A549 (cell line): Measurements from ENCODE around the gene CHSY3. TPM values are rescaled to one million over a fixed set of nuclear protein-coding genes. Genes with fewer than 3 reads are reported as not detected.

ENCODE experiments used
- ATAC-seq, 2 experiments: fragments of 200-7000 bp in 1 of 2; fragments of >200 bp in 1 of 2; cut with Nextera tagmentation in 1 of 2; cut with Tn5 transposase in 1 of 2; 3 replicates each; pipeline versions ENCODE4 v1.8.0 to v1.9.1; 2018 to 2020; ENCODE audit warnings: mild to moderate bottlenecking in 1 of 2, moderate library complexity in 1 of 2
- CTCF ChIA-PET: fragments of 300-600 bp; sonication (Branson Sonifier 250); formaldehyde crosslinking; extraction: SDS; loops from one replicate; lab custom pipeline; 2021; ENCODE audit warnings: antibody characterized with exemption, inconsistent platforms; lab: Yijun Ruan, JAX
- POLR2A ChIA-PET: fragments of 350-600 bp; formaldehyde crosslinking; extraction: SDS; loops from one replicate; lab custom pipeline; 2021; ENCODE audit warnings: antibody characterized with exemption, inconsistent platforms; lab: Yijun Ruan, JAX
- DNase-seq, 2 experiments: peaks; one replicate each; pipeline versions ENCODE4 v3.0.0 to v3.0.0-alpha.2; 2011 to 2016; ENCODE audit warnings: low read depth in 1 of 2, low spot score in 1 of 2
- FAIRE-seq: peaks from 2 replicates; lab custom pipeline; 2011; peaks lifted over from hg19 to GRCh38; lab: Jason Lieb, UNC
- H3K27ac ChIP-seq, 2 experiments: fragments of >200 bp; sonication (Bioruptor Twin); formaldehyde crosslinking; 3 replicates each; pipeline ENCODE4 v1.5.1; 2016 to 2017
- H3K4me1 ChIP-seq: fragments of >200 bp; sonication (Bioruptor Twin); formaldehyde crosslinking; 3 replicates; pipeline ENCODE4 v1.6.1; 2016
- H3K4me2 ChIP-seq: fragments of >200 bp; sonication (Bioruptor Twin); formaldehyde crosslinking; 3 replicates; pipeline ENCODE4 v1.6.1; 2016
- H3K4me3 ChIP-seq: fragments of >200 bp; sonication (Bioruptor Twin); formaldehyde crosslinking; 3 replicates; pipeline ENCODE4 v1.5.1; 2016
- H3K9me3 ChIP-seq: fragments of >200 bp; sonication (Bioruptor Twin); formaldehyde crosslinking; 3 replicates; pipeline ENCODE4 v1.6.1; 2016
- BHLHE40 ChIP-seq: IDR thresholded peaks from 2 replicates; pipeline ENCODE4 v1.6.1; 2012; ENCODE audit warnings: low read depth, low read length, inconsistent platforms
- CBX2 ChIP-seq: fragments of 200-600 bp; sonication (generic); IDR thresholded peaks from 2 replicates; pipeline ENCODE4 v1.6.1; 2016; ENCODE audit warnings: low read depth, mild to moderate bottlenecking, borderline replicate concordance
- CEBPB ChIP-seq, 2 experiments: fragments of >200 bp in 1 of 2; sonication (Bioruptor Twin) in 1 of 2; formaldehyde crosslinking in 1 of 2; IDR thresholded peaks; 2 replicates each; pipeline ENCODE4 v1.6.1; 2012 to 2016
- CHD2 ChIP-seq: fragments of 150-350 bp; IDR thresholded peaks from 2 replicates; pipeline ENCODE4 v1.6.1; 2014; ENCODE audit warnings: low read length; ENCODE audit not compliant: partially characterized antibody
- ELK1 ChIP-seq: fragments of 150-350 bp; IDR thresholded peaks from 2 replicates; pipeline ENCODE4 v1.6.1; 2014; ENCODE audit warnings: low read depth, mild to moderate bottlenecking, low read length
- EP300 ChIP-seq, 2 experiments: fragments of >200 bp; sonication (Bioruptor Twin); formaldehyde crosslinking; IDR thresholded peaks; 2 replicates in 1 of 2; 3 replicates in 1 of 2; pipeline ENCODE4 v1.6.1; 2016 to 2017
- FOSL2 ChIP-seq, 2 experiments: fragments of 450-650 bp in 1 of 2; fragments of >200 bp in 1 of 2; sonication (Bioruptor Twin) in 1 of 2; formaldehyde crosslinking; IDR thresholded peaks; 2 replicates each; pipeline versions ENCODE4 v1.5.0 to v1.6.1; 2016 to 2020; ENCODE audit warnings: mild to moderate bottlenecking in 1 of 2, moderate library complexity in 1 of 2
- HEYL ChIP-seq: fragments of 250-450 bp; sonication (Bioruptor Pico); IDR thresholded peaks from 2 replicates; pipeline ENCODE4 v1.8.0; 2021; ENCODE audit warnings: mild to moderate bottlenecking, moderate library complexity
- JUNB ChIP-seq: fragments of >200 bp; sonication (Bioruptor Twin); formaldehyde crosslinking; IDR thresholded peaks from 2 replicates; pipeline ENCODE4 v1.6.1; 2016
- KDM5A ChIP-seq: fragments of 200-600 bp; sonication (generic); IDR thresholded peaks from 2 replicates; pipeline ENCODE4 v1.6.1; 2016; ENCODE audit warnings: antibody characterized with exemption, mild to moderate bottlenecking
- MAZ ChIP-seq: fragments of 150-350 bp; IDR thresholded peaks from 2 replicates; pipeline ENCODE4 v1.6.1; 2014; ENCODE audit warnings: antibody characterized with exemption, low read depth, low read length, borderline replicate concordance
- MYC ChIP-seq: IDR thresholded peaks from 2 replicates; pipeline ENCODE4 v1.6.1; 2012; ENCODE audit warnings: mild to moderate bottlenecking, inconsistent platforms, low read length, improper control_type of control experiment, borderline replicate concordance
- NPAS2 ChIP-seq: fragments of 250-450 bp; sonication (Bioruptor Pico); IDR thresholded peaks from 2 replicates; pipeline ENCODE4 v1.8.0; 2022; ENCODE audit warnings: mild to moderate bottlenecking, moderate library complexity, borderline replicate concordance
- NR3C1 ChIP-seq: fragments of >200 bp; sonication (Bioruptor Twin); formaldehyde crosslinking; IDR thresholded peaks from 3 replicates; pipeline ENCODE4 v1.6.1; 2017
- RAD21 ChIP-seq, 2 experiments: fragments of >200 bp in 1 of 2; sonication (Bioruptor Twin) in 1 of 2; formaldehyde crosslinking in 1 of 2; IDR thresholded peaks in 1 of 2; conservative IDR thresholded peaks in 1 of 2; 2 replicates in 1 of 2; 3 replicates in 1 of 2; pipeline ENCODE4 v1.6.1; 2012 to 2018; ENCODE audit warnings: inconsistent platforms in 1 of 2
- REST ChIP-seq: fragments of 200-600 bp; sonication (generic); IDR thresholded peaks from 2 replicates; pipeline ENCODE4 v1.6.1; 2016; ENCODE audit warnings: antibody characterized with exemption, mild to moderate bottlenecking, moderate library complexity
- SMC3 ChIP-seq: fragments of >200 bp; sonication (Bioruptor Twin); formaldehyde crosslinking; IDR thresholded peaks from 3 replicates; pipeline ENCODE4 v1.6.1; 2018; ENCODE audit warnings: inconsistent platforms
- SREBF2 ChIP-seq: fragments of 450-650 bp; IDR thresholded peaks from 2 replicates; pipeline ENCODE4 v1.6.1; 2014; ENCODE audit warnings: mild to moderate bottlenecking, moderate library complexity
- TFCP2L1 ChIP-seq: fragments of 250-450 bp; sonication (Bioruptor Pico); IDR thresholded peaks from 2 replicates; pipeline ENCODE4 v1.5.0; 2021; ENCODE audit warnings: mild to moderate bottlenecking
- ZFP36 ChIP-seq: fragments of 450-650 bp; IDR thresholded peaks from 2 replicates; pipeline ENCODE4 v1.6.1; 2014; ENCODE audit warnings: borderline replicate concordance; ENCODE audit not compliant: partially characterized antibody
- ZNF302 ChIP-seq: fragments of 250-450 bp; sonication (Bioruptor Pico); IDR thresholded peaks from 2 replicates; pipeline ENCODE4 v1.9.0; 2021; ENCODE audit warnings: inconsistent platforms, mild to moderate bottlenecking, moderate library complexity
- WGBS: methylation state at CpG from one replicate; pipeline ENCODE4 v1.1.6; 2017; ENCODE audit errors: missing lambda C conversion rate; 5-methylcytosine and 5-hydroxymethylcytosine counted together
- polyA plus RNA-seq, 4 experiments: library from polyadenylated mRNA; depleted of rRNA in 3 of 4; stranded (reverse); fragments of >200 nt; fragmentation: RNase III in 1 of 4; extraction: RNeasy Plus Mini Kit Qiagen cat#74134 plus additional on column Dnase treatment in 1 of 4; gene quantifications; 2 replicates in 3 of 4; 3 replicates in 1 of 4; pipeline ENCODE4 v1.2.3, GENCODE V29; 2011 to 2017
- TF ChIP-seq, protein P1 (sequence below): fragments of 450-650 bp; IDR thresholded peaks from 2 replicates; pipeline ENCODE4 v1.6.1; 2014; ENCODE audit warnings: antibody characterized with exemption
- TF ChIP-seq, protein P2 (sequence below): IDR thresholded peaks from 2 replicates; pipeline ENCODE4 v1.6.1; 2012
- TF ChIP-seq, protein P3 (sequence below): fragments of >200 bp; sonication (Bioruptor Twin); formaldehyde crosslinking; IDR thresholded peaks from 2 replicates; pipeline ENCODE4 v1.6.1; 2016

The CHSY3 gene
- polyA plus RNA-seq, 2 of the 4 experiments (the other 2 are of a cell fraction), result 0.06 to 0.12 TPM

- Histone ChIP-seq H3K4me1 (no peaks in the 10 kb centered on the region), H3K27ac (no peak overlapping the region), H3K9me3 (no peaks in the 10 kb centered on the region), H3K4me2 (no peak overlapping the region), H3K4me3 (no peak overlapping the region)
- FAIRE-seq (no peak), ATAC-seq (no peak), DNase-seq (no peak)
- CTCF ChIA-PET, result no interaction called here
- POLR2A ChIA-PET, result no interaction called here
- 32% methylated on average over 5 of the region's 5 CpGs for WGBS
- TF ChIP-seq KDM5A (no peak), JUNB (no peak), SMC3 (no peak), ELK1 (no peak), RAD21 (conservative IDR thresholded peaks at IDR 0.05 in 1 of 2, IDR thresholded peaks at IDR 0.05 in 1 of 2) (no peak), NR3C1 (no peak), SREBF2 (no peak), CBX2 (no peak), MYC (no peak), EP300 (IDR thresholded peaks at IDR 0.05) (no peak), BHLHE40 (no peak), REST (no peak)
- TF ChIP-seq, protein P1, sequence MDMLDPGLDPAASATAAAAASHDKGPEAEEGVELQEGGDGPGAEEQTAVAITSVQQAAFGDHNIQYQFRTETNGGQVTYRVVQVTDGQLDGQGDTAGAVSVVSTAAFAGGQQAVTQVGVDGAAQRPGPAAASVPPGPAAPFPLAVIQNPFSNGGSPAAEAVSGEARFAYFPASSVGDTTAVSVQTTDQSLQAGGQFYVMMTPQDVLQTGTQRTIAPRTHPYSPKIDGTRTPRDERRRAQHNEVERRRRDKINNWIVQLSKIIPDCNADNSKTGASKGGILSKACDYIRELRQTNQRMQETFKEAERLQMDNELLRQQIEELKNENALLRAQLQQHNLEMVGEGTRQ, result no peak
- TF ChIP-seq, all 56 proteins: peak for 0
Observed at GRCh38 chr5:130116462-130116861, 212.2 kb downstream of the CHSY3 start.

DNA sequence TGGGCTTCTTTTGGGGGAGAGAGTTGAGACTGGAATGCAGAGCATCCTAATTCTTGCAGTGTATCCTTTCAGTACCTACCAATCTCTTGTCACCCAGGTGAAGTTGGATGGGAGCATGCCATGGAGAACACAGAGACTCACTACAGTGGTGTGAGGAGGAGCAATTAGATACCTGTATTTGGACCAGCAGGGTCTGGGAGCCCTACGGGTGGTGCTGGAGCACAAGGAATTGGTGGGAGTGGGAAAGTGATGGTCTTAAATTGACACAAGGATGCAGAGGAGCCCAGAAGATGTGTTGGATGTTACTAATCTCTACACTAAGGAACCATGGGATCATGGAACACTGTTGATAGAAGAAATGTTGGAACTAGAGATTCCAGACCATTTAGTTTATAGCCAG lies 212.7 kb downstream of the CHSY3 start:
- ChIA-PET POLR2A (no interaction called here), CTCF (no interaction called here)
- TF ChIP-seq RAD21 (conservative IDR thresholded peaks at IDR 0.05 in 1 of 2, IDR thresholded peaks at IDR 0.05 in 1 of 2) (0 out of 5 replicates have a peak, but pooled peaks of 1 of the 2 experiments have one; percentile 10), BHLHE40 (no peak), HEYL (CRISPR knock-in tag) (no peak), CHD2 (no peak), TFCP2L1 (CRISPR knock-in tag) (no peak), JUNB (no peak)
- TF ChIP-seq, protein P2, sequence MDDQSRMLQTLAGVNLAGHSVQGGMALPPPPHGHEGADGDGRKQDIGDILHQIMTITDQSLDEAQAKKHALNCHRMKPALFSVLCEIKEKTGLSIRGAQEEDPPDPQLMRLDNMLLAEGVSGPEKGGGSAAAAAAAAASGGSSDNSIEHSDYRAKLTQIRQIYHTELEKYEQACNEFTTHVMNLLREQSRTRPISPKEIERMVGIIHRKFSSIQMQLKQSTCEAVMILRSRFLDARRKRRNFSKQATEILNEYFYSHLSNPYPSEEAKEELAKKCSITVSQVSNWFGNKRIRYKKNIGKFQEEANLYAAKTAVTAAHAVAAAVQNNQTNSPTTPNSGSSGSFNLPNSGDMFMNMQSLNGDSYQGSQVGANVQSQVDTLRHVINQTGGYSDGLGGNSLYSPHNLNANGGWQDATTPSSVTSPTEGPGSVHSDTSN, result no peak
- Histone ChIP-seq H3K27ac (no peak overlapping the region), H3K4me3 (no peak overlapping the region), H3K4me1 (no peaks in the 10 kb centered on the region), H3K9me3 (no peaks in the 10 kb centered on the region), H3K4me2 (no peak overlapping the region)
- ATAC-seq (no peak), FAIRE-seq (no peak), DNase-seq (no peak)
- WGBS, result 40% methylated on average over 1 of the region's 1 CpG

- Histone ChIP-seq H3K4me2 (no peak overlapping the region), H3K27ac (no peak overlapping the region), H3K9me3 (no peaks in the 10 kb centered on the region), H3K4me3 (no peak overlapping the region), H3K4me1 (no peaks in the 10 kb centered on the region)
- POLR2A ChIA-PET, result no interaction called here
- no peak for FAIRE-seq
- DNase-seq, result no peak
- ATAC-seq, result no peak
- WGBS, result 93% methylated on average over 1 of the region's 1 CpG
- TF ChIP-seq MAZ, result no peak
- no peak for TF ChIP-seq NPAS2 (CRISPR knock-in tag)
- no peak for TF ChIP-seq ZFP36
- no peak for TF ChIP-seq MYC
- no peak for TF ChIP-seq FOSL2 (IDR thresholded peaks at IDR 0.05)
- no peak for TF ChIP-seq FOSL2 (CRISPR knock-in tag; IDR thresholded peaks at IDR 0.05)
- TF ChIP-seq CEBPB (IDR thresholded peaks at IDR 0.05), result no peak
- TF ChIP-seq, protein P3, sequence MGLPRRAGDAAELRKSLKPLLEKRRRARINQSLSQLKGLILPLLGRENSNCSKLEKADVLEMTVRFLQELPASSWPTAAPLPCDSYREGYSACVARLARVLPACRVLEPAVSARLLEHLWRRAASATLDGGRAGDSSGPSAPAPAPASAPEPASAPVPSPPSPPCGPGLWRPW, result no peak
- TF ChIP-seq ZNF302, result no peak
- CTCF ChIA-PET, result no interaction called here
Observed at GRCh38 chr5:130126746-130127145, 222.5 kb downstream of the CHSY3 start.
